ENCODE measurements around the gene TCEA2. TPM values are rescaled to one million over a fixed set of nuclear protein-coding genes. Genes with fewer than 3 reads are reported as not detected.

TCEA2 gene
- total RNA-seq (2014; rRNA removed; shearing (Covaris generic)) = 28.2 and 34.2 TPM in 2 replicates

DNA sequence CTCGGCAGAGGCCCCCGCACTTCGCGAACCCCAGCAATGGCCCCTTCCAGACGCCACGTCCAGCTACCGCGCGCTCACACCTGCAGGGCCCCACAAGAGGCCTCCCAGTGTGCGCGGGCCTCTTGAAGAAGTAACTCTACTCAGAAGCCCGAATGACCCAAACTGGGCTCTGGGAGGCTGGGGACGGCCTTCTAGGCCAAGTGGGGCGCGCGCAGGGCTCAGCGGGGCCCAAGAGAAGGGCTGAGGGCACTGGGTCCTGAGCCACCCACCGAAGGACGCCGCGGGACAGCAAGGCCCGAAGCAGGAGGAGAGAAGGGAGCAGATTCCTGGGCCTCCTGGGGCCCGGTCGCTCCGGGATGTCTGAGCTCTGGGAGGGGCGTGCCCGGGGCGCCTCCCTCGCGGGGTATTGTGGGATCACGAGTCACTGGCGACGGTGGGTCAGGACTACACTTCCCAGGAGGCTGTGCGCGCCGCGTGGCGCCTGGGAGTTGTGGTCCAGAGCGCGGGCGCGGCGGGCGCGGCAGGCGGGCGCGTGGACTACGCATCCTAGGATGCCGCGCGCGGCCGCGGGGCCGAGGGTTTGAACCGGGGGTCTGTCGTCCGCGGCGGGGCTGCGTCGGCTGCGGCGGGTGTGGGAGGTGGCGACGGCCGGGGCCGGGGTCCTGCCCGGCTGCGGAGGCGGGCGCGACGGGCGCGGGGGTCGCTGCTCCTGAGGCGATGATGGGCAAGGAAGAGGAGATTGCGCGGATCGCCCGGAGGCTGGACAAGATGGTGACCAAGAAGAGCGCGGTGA is at the start of gene TCEA2:
TCEA2 (plus strand) TSS at position 603 of the 793 bp plus-strand sequence; CDS start at position 718, 115 bp downstream.
- DNase-seq (ENCODE audit: low read depth) = peak; percentile 97

DNA sequence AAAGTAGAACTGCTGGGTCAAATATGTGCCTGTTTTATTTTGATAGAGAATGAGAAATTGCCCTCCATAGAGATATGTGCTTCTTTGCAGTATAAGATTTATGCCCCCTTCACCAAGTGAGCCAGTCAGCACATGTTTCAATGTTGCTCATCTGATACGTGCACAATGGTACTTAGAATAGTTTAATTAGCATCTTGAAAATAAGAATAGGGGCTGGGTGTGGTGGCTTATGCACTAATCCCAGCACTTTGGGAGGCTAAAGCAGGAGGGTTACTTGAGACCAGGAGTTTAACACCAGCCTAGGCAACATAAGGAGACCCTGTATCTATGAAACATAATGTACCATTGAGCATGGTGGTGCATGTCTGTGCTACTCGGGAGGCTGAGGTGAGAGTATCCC is 47.4 kb upstream of the TCEA2 start:
- DNase-seq (ENCODE audit: low read depth) = no peak

- no peak for DNase-seq (ENCODE audit: low read depth)
Observed at GRCh38 chr20:64021124-64021975, 41.6 kb upstream of the TCEA2 start.

- DNase-seq (ENCODE audit: low read depth) = no peak
Observed at GRCh38 chr20:64022671-64023360, 40.2 kb upstream of the TCEA2 start.

- DNase-seq (ENCODE audit: low read depth) = no peak
Observed at GRCh38 chr20:64023361-64024140, 39.4 kb upstream of the TCEA2 start.

DNA sequence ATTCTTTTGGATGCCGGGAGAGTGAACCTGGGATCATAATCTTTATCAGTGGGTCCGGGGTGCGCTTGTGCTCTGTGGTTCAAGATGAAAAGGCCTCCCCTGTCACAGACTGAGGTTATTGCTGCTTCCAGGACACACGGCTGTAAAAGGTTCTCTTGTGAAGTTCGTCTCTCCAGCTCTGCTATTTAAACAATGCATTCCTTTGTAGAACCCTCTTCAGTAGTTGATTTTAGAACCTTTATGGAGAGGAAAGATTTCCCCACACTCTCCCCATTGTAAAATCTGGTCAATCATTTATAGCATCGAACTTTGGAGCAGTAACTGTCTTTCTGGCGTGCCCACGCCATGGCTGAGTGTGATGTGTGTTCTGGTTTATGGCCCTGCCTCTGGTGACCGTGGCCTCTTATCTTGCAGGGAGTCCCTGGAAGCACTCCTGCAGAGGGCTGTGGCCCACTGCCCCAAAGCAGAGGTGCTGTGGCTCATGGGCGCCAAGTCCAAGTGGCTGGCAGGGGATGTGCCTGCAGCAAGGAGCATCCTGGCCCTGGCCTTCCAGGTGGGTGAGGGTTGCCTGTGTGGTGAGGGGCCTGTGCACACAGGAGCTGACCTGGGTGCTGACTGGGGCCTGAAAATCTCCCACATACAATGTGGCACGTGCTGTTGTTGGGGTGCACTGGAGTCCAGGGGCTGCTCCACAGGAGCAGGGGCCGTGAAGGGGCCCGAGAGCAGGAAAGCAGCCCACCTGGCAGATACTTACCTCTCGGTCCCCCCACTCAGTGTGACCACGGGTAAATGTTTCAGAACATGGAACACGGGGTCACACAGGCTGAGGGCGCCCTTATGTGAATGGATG is 38.6 kb upstream of the TCEA2 start:
- DNase-seq (ENCODE audit: low read depth) = no peak

- DNase-seq (ENCODE audit: low read depth) = no peak
Observed at GRCh38 chr20:64025101-64025825, 37.7 kb upstream of the TCEA2 start.

DNA sequence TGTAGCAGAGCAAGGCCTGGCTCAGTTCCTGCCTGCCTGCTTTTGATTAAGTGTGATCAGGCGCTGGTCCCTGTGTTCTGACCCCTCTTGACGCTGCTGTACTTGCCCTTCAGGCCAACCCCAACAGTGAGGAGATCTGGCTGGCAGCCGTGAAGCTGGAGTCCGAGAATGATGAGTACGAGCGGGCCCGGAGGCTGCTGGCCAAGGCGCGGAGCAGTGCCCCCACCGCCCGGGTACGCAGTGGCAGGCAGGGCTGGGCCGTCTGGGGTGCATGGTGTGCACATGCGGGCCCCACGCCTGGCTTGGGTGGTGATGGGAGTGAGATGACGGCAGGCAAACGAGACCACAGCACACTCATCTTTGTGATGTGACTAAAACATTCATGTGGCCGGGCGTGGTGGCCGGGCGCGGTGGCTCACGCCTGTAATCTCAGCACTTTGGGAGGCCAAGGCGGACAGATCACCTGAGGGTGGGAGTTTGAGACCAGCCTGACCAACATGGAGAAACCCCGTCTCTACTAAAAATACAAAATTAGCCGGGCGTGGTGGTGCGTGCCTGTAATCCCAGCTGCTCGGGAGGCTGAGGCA is 37.1 kb upstream of the TCEA2 start:
- no peak for DNase-seq (ENCODE audit: low read depth)

DNA sequence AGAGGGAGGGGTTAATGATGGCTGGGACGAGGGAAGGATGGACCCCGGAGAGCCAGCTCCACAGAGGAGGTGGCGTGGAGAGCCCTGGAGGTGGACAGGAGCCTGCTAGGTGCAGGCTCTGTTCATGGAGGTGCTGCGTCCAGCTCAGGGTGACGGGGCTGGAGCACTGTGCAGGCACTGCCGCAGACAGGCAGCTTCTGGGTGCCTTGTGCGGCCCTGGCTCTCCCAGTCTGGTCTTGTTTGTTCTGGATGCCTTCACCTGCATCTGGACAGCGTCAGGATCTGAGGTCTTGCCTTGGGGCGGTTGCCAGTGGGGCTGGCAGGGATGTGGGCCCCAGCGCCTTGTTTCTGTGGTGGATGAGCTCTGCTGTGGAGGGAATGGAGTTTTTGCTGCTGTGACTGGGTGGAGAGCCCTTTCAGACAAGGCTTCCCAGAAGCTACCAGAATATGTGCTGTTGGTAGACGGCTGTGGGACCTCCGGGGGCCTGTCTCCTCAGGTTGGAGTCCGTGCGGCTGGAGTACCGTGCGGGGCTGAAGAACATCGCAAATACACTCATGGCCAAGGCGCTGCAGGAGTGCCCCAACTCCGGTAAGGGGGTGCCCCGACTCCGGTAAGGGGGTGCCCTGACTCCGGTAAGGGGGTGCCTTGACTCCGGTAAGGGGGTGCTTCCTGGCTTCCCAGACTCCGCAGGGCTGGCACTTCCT is 34.9 kb upstream of the TCEA2 start:
- no peak for DNase-seq (ENCODE audit: low read depth)

DNA sequence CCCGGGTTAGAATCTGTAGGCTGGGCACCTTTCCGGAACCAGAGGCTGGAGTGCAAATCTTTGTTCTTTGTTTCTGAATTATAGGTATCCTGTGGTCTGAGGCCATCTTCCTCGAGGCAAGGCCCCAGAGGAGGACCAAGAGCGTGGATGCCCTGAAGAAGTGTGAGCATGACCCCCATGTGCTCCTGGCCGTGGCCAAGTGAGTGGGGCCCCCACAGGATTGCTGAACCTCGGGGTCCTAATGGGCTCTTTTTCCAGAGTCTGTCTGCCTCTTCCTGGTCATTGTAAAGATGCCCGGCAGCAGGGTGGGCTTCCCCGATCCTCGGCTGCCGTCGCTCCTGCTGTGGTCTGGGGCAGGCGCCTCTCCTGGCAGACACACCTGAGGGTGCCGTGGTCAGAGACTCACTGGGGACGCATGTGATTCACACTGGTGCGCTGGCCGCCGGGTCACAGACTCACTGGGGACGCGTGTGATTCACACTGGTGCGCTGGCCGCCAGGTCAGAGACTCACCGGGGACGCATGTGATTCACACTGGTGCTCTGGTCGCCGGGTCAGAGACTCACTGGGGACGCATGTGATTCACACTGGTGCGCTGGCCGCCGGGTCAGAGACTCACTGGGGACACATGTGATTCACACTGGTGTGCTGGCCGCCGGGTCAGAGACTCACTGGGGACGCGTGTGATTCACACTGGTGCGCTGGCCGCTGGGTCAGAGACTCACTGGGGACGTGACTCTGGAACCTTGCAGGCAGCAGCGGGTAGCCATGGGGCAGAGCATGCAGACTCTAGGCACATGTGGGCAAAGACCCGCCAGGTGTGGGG is 33.5 kb upstream of the TCEA2 start:
- no peak for DNase-seq (ENCODE audit: low read depth)

DNA sequence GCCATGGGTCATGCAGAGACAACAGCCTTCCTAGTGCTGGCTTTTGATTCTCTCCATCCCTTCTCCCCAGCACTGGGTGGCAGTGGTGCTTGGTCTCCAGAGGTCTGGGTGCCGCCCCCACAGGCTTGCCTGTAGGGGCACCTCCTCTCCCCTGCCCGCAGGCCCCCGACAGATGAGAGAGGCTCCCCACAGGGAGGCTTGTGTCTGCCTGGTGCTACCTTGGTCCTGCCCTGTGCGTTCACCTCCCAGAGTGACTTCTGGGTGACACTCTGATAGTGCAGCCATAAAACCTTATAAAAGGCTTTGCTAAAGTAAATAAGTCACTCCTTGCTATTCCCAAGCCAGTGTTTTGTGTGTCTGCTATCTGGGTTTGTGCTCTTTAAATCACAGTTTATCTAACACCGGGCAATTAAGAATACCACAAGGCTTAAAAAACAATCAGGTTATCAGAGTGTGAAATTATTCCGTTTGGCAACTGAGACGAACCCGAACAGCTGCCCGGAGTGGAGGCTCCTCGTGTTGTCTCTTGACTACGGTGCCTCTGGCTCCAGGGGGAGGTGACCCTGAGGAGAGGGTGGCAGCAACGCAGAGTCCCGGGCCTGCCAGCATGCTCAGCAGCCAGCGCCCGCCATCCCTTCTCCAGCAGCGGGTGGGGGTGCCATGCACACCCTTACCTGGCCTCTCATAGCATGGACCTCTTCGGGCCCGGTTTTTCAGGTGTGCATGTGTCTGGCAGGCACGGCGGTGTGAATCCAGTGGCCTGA is 32.4 kb upstream of the TCEA2 start:
- DNase-seq (ENCODE audit: low read depth) = no peak

DNA sequence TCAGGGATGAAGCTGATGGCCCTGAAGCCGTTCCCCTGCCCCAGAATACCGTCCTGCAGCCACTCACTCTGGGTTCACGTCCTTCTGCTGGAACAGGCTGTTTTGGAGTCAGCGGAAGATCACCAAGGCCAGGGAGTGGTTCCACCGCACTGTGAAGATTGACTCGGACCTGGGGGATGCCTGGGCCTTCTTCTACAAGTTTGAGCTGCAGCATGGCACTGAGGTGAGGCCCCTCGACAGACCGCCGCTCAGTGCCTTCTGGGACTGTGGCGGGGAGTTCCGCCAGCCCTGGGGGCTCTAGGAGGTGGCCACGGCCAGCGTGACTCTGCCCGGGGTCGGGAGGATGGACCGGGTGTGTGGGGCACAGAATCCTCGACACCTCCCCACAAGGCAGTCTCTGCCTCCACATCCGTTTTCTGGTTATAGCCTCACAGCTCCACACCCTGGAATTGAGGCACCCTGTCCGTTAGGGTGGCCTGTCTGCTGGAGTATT is 31.1 kb upstream of the TCEA2 start:
- DNase-seq (ENCODE audit: low read depth) = no peak

GRCh38 chr20:64032706-64033624 is 30.0 kb upstream of the TCEA2 start:
- DNase-seq (ENCODE audit: low read depth) = no peak

DNA sequence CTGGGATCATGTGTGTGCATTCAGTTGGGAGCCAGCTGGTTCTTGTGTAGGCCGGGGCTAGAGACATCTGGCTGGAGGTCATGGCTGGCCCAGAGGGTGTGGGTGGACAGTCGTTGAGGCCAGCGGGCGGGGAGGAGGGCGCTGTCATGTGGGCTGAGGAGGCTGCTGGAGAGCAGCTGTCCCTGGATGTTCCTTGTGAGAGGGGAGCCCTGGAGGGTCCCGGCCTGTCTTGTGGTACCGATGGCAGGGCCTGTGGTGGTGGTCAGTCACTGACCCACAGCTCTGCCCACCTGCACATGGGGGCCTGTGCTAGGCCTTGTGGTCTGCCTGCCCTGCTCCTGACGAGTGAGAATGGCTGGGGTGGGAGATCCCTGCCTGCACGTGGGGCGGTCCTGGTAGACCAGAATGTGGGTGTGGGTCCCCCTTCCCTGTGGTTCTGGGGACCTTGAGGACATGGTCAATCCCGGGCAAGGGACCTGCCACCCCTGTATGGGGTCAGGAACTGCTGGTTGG is 29.0 kb upstream of the TCEA2 start:
- peak; percentile 35 for DNase-seq (ENCODE audit: low read depth)

DNA sequence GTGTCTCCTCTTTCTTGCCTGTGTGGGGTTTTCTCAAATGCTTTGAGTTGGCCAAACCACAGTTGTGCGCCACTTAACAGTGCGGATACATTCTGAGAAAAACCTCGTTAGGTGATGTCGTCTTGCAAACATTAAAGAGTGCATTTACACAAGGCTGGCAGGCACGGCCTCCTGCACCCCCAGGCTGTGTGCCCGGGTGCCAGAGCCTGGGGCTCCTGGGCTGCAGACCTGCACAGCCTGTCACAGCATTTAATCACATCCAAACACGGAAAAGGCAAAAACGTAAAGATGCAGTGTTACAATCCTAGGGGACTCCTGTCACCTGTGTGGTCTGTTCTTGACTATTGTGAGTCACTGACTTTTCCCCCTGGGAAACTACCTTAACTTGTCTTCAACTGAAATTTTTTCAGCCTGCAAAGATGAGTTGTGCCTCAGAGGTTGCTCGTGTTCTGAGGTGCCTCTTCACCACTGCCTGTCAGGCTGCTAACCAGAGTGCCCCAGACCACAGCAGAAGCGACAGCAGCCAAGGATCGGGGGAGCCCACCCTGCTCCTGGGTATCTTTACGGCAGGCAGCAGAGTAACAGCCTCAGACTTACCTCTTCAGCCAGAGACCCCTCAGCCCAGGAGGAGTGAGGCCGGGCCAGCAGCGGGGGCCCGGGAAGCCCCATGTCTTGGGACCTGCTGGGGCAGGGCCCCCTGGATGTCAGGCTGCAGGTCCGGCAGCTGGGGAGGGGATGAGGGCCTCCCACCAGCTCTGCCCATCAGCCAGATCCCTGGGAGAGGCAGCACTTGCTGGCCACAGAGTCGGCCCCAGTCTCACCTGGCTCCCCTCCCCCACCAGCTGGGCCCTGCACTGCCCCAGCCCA is 27.7 kb upstream of the TCEA2 start:
- no peak for DNase-seq (ENCODE audit: low read depth)

All from RPMI7951 (cell line).